ENCODE results near the gene UBTD1.

DNA sequence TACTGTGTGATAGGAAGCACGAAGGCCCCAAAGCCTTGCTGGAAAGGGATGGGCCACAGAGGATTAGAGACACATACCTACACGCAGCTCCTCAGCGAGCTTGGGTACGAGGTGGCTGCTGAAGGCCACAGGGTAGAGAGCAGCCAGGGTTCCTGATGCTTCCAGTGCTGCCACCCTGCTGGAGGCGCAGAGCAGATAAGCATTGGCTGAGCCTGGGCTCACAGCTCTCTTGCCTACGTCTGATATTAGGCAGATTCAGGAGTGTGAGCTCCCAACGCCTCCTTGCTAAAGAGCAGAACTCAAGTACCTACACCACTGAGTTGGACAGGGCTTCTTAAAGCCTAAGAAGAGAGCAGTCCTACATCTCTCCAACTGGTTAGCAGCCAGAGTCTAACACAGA lies 32.7 kb upstream of the UBTD1 start:
- TF ChIP-seq POLR2A (IDR thresholded peaks at IDR 0.05): no peak
- TF ChIP-seq, protein P1, sequence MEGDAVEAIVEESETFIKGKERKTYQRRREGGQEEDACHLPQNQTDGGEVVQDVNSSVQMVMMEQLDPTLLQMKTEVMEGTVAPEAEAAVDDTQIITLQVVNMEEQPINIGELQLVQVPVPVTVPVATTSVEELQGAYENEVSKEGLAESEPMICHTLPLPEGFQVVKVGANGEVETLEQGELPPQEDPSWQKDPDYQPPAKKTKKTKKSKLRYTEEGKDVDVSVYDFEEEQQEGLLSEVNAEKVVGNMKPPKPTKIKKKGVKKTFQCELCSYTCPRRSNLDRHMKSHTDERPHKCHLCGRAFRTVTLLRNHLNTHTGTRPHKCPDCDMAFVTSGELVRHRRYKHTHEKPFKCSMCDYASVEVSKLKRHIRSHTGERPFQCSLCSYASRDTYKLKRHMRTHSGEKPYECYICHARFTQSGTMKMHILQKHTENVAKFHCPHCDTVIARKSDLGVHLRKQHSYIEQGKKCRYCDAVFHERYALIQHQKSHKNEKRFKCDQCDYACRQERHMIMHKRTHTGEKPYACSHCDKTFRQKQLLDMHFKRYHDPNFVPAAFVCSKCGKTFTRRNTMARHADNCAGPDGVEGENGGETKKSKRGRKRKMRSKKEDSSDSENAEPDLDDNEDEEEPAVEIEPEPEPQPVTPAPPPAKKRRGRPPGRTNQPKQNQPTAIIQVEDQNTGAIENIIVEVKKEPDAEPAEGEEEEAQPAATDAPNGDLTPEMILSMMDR (IDR thresholded peaks at IDR 0.05): no peak
